ENCODE data around the gene OPN1SW. TPM values are rescaled to one million over a fixed set of nuclear protein-coding genes. Genes with fewer than 3 reads are reported as not detected.

OPN1SW gene
- total and polyA plus RNA-seq, 9 of the 15 experiments (the other 6 are each of a cell fraction or from before 2014, with no cell fraction given): 0.84 to 1.0 TPM; not detected in 7

- 60% methylated on average over 5 of the region's 5 CpGs for WGBS (ENCODE audit: insufficient coverage, low coverage, missing lambda C conversion rate)
- no peak for TF ChIP-seq ZNF263 (CRISPR knock-in tag; IDR thresholded peaks at IDR 0.05; ENCODE audit: borderline replicate concordance)
- peak; percentile 5 for TF ChIP-seq RBBP5 (IDR thresholded peaks at IDR 0.05; ENCODE audit: borderline replicate concordance, insufficient read depth, low read length, poor library complexity, severe bottlenecking)
- TF ChIP-seq ATF4 (CRISPR knock-in tag; IDR thresholded peaks at IDR 0.05): no peak
- TF ChIP-seq E2F4 (CRISPR knock-in tag; IDR thresholded peaks at IDR 0.05; ENCODE audit: low read depth): no peak
- TF ChIP-seq NCOA4 (IDR thresholded peaks at IDR 0.05; ENCODE audit: partially characterized antibody): no peak
- TF ChIP-seq ZNF124 (CRISPR knock-in tag; IDR thresholded peaks at IDR 0.05): no peak
- no peak for TF ChIP-seq HMG20B (CRISPR knock-in tag; IDR thresholded peaks at IDR 0.05)
- no peak for TF ChIP-seq ZBTB34 (CRISPR knock-in tag; IDR thresholded peaks at IDR 0.05)
- TF ChIP-seq ZNF184 (CRISPR knock-in tag; IDR thresholded peaks at IDR 0.05): no peak
- TF ChIP-seq MTF1 (CRISPR knock-in tag; IDR thresholded peaks at IDR 0.05; ENCODE audit: borderline replicate concordance): no peak
- TF ChIP-seq ZFP1 (CRISPR knock-in tag; IDR thresholded peaks at IDR 0.05): no peak
- TF ChIP-seq TFAM (CRISPR knock-in tag; conservative IDR thresholded peaks at IDR 0.05): no peak
- no peak for TF ChIP-seq MEIS2 (IDR thresholded peaks at IDR 0.05; ENCODE audit: partially characterized antibody)
- TF ChIP-seq ZNF592 (IDR thresholded peaks at IDR 0.05): no peak
Observed at GRCh38 chr7:128793181-128793547, 17.6 kb upstream of the OPN1SW start.

More at GRCh38 chr7:128793181-128793547, 17.6 kb upstream of the OPN1SW start:
- ChIA-PET POLR2A (interaction anchor here (0.7 to 2.1 kb wide), 9 partner anchors 9 to 81 kb away, joined by 3 to 7 read pairs (median 5); no protein-coding TSS in a partner anchor), CTCF (ENCODE audit: low intra/inter-chr PET ratio) (no interaction called here)
- peak in 2 of 4 experiments; percentile 60 to 63 for DNase-seq (ENCODE audit: extremely low read depth in 1 of 4, low spot score in 3 of 4)
- H4K20me1 ChIP-seq (replicated peaks; ENCODE audit: control insufficient read depth, insufficient read depth, low read length): no peaks in the 10 kb centered on the region
- in situ Hi-C loops (cut with MboI) (no loop called here), intact Hi-C loops (cut with micrococcal nuclease) (loop anchor here (2.0 to 5.0 kb wide), 2 partner anchors 40 to 89 kb away; no protein-coding TSS in a partner anchor)
- no peaks in the 10 kb centered on the region for H3K9me3 ChIP-seq (replicated peaks; ENCODE audit: control insufficient read depth, insufficient read depth, low read depth, low read length)
- H3K79me2 ChIP-seq (ENCODE audit: control insufficient read depth, insufficient read depth, low read length): peaks cover 9% of the 10 kb centered on the region; the same call in 2 of the 3 replicates
- peaks cover 18 to 46% of the 10 kb centered on the region in 2 experiments for H3K4me1 ChIP-seq (replicated peaks in 1 of 2; ENCODE audit: control insufficient read depth in 2 of 2, insufficient read depth in 2 of 2, low read length in 2 of 2)
- peak overlapping the region; percentile 12; the same call in 1 of the 3 replicates for H3K27ac ChIP-seq (ENCODE audit: extremely low read depth, low read depth, low read length)
- H3K36me3 ChIP-seq (ENCODE audit: control insufficient read depth, insufficient read depth, low read length): peaks cover 17% of the 10 kb centered on the region; the same call in 2 of the 3 replicates
- peak; percentile 55 for FAIRE-seq
- H3K4me2 ChIP-seq (ENCODE audit: insufficient read depth, low read length): peak overlapping the region; percentile 25; the same call in 1 of the 2 replicates
- peak; percentile 19; the same call in 1 of the 3 replicates for ATAC-seq
- peak overlapping the region; percentile 62 for H2AFZ ChIP-seq (ENCODE audit: low read depth, low read length)
- H3K9ac ChIP-seq (ENCODE audit: insufficient read depth in 1 of 2, low read depth in 2 of 2, low read length in 2 of 2): peak overlapping the region in 1 of 2 experiments; percentile 19; a peak in 2 of 4 replicates
- H3K4me3 ChIP-seq: no peak overlapping the region
- BruUV-seq (replicated peaks): no TSS peak
- H3K9me1 ChIP-seq (ENCODE audit: control insufficient read depth, insufficient read depth, low read length): no peaks in the 10 kb centered on the region
- H3K27me3 ChIP-seq (ENCODE audit: control insufficient read depth in 2 of 2, insufficient read depth in 2 of 2, low read length in 2 of 2): no peaks in the 10 kb centered on the region

Measured in K562 (cell line).